Measurements from ENCODE around the gene DEPP1.
A peak's percentile ranks its signal among the peaks of the same experiment; 100 is the strongest.

The DEPP1 gene

GRCh38 chr10:44973323-44974081, 5.1 kb downstream of the DEPP1 start:
- H4K20me1 ChIP-seq (ENCODE audit: insufficient read depth): no peaks in the 10 kb centered on the region
- 0 out of 2 replicates have a peak, but pooled peaks cover 4% of the 10 kb centered on the region for H3K36me3 ChIP-seq (ENCODE audit: insufficient read depth)
- H3K79me2 ChIP-seq (ENCODE audit: insufficient read depth, low read depth): peaks cover 66% of the 10 kb centered on the region
- H2AFZ ChIP-seq (ENCODE audit: low read depth): no peak overlapping the region
- H3K4me2 ChIP-seq: peak overlapping the region; percentile 88
- H3K4me3 ChIP-seq (IDR thresholded peaks at IDR 0.05; ENCODE audit: insufficient read depth, low read depth, low read length): no peak overlapping the region
- H3K9ac ChIP-seq: peak overlapping the region; percentile 65; the same call in 1 of the 2 replicates
- H3K27me3 ChIP-seq (ENCODE audit: insufficient read depth, low read depth): no peaks in the 10 kb centered on the region
- TF ChIP-seq CTCF (conservative IDR thresholded peaks at IDR 0.05; ENCODE audit: low read depth, low read length): no peak
- peak overlapping the region; percentile 66 for H3K27ac ChIP-seq
- H3K4me1 ChIP-seq (ENCODE audit: low read depth, poor library complexity, severe bottlenecking): peaks cover 89% of the 10 kb centered on the region

GRCh38 chr10:44972874-44973306, 5.7 kb downstream of the DEPP1 start:
- Histone ChIP-seq H3K27ac (peak overlapping the region; percentile 66), H2AFZ (ENCODE audit: low read depth) (no peak overlapping the region), H3K4me3 (IDR thresholded peaks at IDR 0.05; ENCODE audit: insufficient read depth, low read depth, low read length) (no peak overlapping the region), H3K79me2 (ENCODE audit: insufficient read depth, low read depth) (peaks cover 66% of the 10 kb centered on the region), H4K20me1 (ENCODE audit: insufficient read depth) (no peaks in the 10 kb centered on the region), H3K9ac (peak overlapping the region; percentile 32; the same call in 1 of the 2 replicates), H3K4me1 (ENCODE audit: low read depth, poor library complexity, severe bottlenecking) (peaks cover 90% of the 10 kb centered on the region), H3K4me2 (peak overlapping the region; percentile 88), H3K27me3 (ENCODE audit: insufficient read depth, low read depth) (no peaks in the 10 kb centered on the region), H3K36me3 (ENCODE audit: insufficient read depth) (peaks cover 6% of the 10 kb centered on the region; the same call in 1 of the 2 replicates)
- no peak for TF ChIP-seq CTCF (conservative IDR thresholded peaks at IDR 0.05; ENCODE audit: low read depth, low read length)

GRCh38 chr10:44971935-44972757, 6.5 kb downstream of the DEPP1 start:
- Histone ChIP-seq H3K4me1 (ENCODE audit: low read depth, poor library complexity, severe bottlenecking) (peaks cover 97% of the 10 kb centered on the region), H3K27ac (peak overlapping the region; percentile 66), H3K79me2 (ENCODE audit: insufficient read depth, low read depth) (peaks cover 66% of the 10 kb centered on the region), H2AFZ (ENCODE audit: low read depth) (no peak overlapping the region), H4K20me1 (ENCODE audit: insufficient read depth) (no peaks in the 10 kb centered on the region), H3K4me2 (peak overlapping the region; percentile 88), H3K9ac (no peak overlapping the region; the same call in 1 of the 2 replicates), H3K36me3 (ENCODE audit: insufficient read depth) (peaks cover 9% of the 10 kb centered on the region; the same call in 1 of the 2 replicates), H3K27me3 (ENCODE audit: insufficient read depth, low read depth) (no peaks in the 10 kb centered on the region), H3K4me3 (IDR thresholded peaks at IDR 0.05; ENCODE audit: insufficient read depth, low read depth, low read length) (no peak overlapping the region)
- TF ChIP-seq CTCF (conservative IDR thresholded peaks at IDR 0.05; ENCODE audit: low read depth, low read length): no peak

- H3K4me2 ChIP-seq: peak overlapping the region; percentile 88
- H3K79me2 ChIP-seq (ENCODE audit: insufficient read depth, low read depth): peaks cover 66% of the 10 kb centered on the region
- peaks cover 97% of the 10 kb centered on the region for H3K4me1 ChIP-seq (ENCODE audit: low read depth, poor library complexity, severe bottlenecking)
- H3K9ac ChIP-seq: no peak overlapping the region
- H3K36me3 ChIP-seq (ENCODE audit: insufficient read depth): peaks cover 9% of the 10 kb centered on the region; the same call in 1 of the 2 replicates
- peak overlapping the region; percentile 66; the same call in 1 of the 2 replicates for H3K27ac ChIP-seq
- H3K27me3 ChIP-seq (ENCODE audit: insufficient read depth, low read depth): no peaks in the 10 kb centered on the region
- H2AFZ ChIP-seq (ENCODE audit: low read depth): no peak overlapping the region
- no peaks in the 10 kb centered on the region for H4K20me1 ChIP-seq (ENCODE audit: insufficient read depth)
- no peak overlapping the region for H3K4me3 ChIP-seq (IDR thresholded peaks at IDR 0.05; ENCODE audit: insufficient read depth, low read depth, low read length)
- no peak for TF ChIP-seq CTCF (conservative IDR thresholded peaks at IDR 0.05; ENCODE audit: low read depth, low read length)
Measured at GRCh38 chr10:44971434-44971833, 7.2 kb downstream of the DEPP1 start.

All from KMS-11 (cell line).